ENCODE data around the gene OR6K3.

DNA sequence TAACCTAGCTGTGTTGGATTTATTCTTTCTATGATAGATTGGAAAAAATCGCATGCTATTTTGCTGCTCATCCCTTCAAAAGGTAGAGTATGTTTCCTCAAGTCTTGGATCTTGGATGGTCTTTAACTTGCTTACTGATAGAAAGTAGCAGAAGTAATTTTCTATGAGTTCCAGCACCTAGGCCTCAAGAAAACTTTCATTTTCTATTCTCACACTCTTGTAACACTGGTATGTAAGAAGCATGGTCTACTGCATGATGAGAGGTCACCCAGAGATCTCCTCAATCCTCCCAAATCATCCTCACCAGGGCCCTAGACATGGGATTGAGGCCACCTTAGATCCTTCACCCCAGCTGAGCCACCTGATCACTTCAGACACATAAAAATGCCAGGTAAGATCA lies 41.2 kb downstream of the OR6K3 start:
- TF ChIP-seq, protein P1, sequence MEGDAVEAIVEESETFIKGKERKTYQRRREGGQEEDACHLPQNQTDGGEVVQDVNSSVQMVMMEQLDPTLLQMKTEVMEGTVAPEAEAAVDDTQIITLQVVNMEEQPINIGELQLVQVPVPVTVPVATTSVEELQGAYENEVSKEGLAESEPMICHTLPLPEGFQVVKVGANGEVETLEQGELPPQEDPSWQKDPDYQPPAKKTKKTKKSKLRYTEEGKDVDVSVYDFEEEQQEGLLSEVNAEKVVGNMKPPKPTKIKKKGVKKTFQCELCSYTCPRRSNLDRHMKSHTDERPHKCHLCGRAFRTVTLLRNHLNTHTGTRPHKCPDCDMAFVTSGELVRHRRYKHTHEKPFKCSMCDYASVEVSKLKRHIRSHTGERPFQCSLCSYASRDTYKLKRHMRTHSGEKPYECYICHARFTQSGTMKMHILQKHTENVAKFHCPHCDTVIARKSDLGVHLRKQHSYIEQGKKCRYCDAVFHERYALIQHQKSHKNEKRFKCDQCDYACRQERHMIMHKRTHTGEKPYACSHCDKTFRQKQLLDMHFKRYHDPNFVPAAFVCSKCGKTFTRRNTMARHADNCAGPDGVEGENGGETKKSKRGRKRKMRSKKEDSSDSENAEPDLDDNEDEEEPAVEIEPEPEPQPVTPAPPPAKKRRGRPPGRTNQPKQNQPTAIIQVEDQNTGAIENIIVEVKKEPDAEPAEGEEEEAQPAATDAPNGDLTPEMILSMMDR (IDR thresholded peaks at IDR 0.05): no peak
- no peak for TF ChIP-seq POLR2A (IDR thresholded peaks at IDR 0.05)
